ENCODE measurements around the gene ASTN2.

GRCh38 chr9:116953271-116953670 lies 461.6 kb downstream of the ASTN2 start:
- TF ChIP-seq CTCF (IDR thresholded peaks at IDR 0.05) (no peak), POLR2A (IDR thresholded peaks at IDR 0.05) (no peak)

Measured in thyroid gland (tissue), 4 donors.